Panc1 (cell line): ENCODE data around the gene FOXD2. TPM values are rescaled to one million over a fixed set of nuclear protein-coding genes. Genes with fewer than 3 reads are reported as not detected.

Source experiments
- ATAC-seq: fragments of 200-7000 bp; cut with Tn5 transposase; 2 replicates; pipeline ENCODE4 v1.9.1; 2020; ENCODE audit warnings: mild to moderate bottlenecking, moderate library complexity
- BruUV-seq: library from RNA; stranded (reverse); fragments of 400-500 nt; replicated peaks from 2 replicates; lab custom pipeline; 2021; lab: Mats Ljungman, UMichigan
- CTCF ChIA-PET: fragments of 300-600 bp; sonication (Branson Sonifier 250); formaldehyde crosslinking; loops from one replicate; lab custom pipeline; 2022; ENCODE audit warnings: antibody characterized with exemption; lab: Charles Lee
- POLR2A ChIA-PET: fragments of 300-600 bp; sonication (Branson Sonifier 250); formaldehyde crosslinking; loops from one replicate; lab custom pipeline; 2022; ENCODE audit warnings: antibody characterized with exemption; lab: Charles Lee
- DNase-seq: peaks from one replicate; pipeline ENCODE4 v3.0.0-alpha.2; 2010; ENCODE audit warnings: low read depth, low spot score
- H3K27ac ChIP-seq: 2 replicates; pipeline ENCODE4 v1.5.1; 2011; ENCODE audit warnings: mild to moderate bottlenecking, low read length, inconsistent platforms
- H3K27me3 ChIP-seq: fragments of 200-500 bp; sonication (Bioruptor generic); 2 replicates; pipeline ENCODE4 v1.6.0; 2014; ENCODE audit warnings: low read length, inconsistent platforms; ENCODE audit not compliant: control insufficient read depth, insufficient read depth
- H3K36me3 ChIP-seq: fragments of 200-500 bp; sonication (Bioruptor generic); 2 replicates; pipeline ENCODE4 v1.5.1; 2014; ENCODE audit warnings: inconsistent platforms, mild to moderate bottlenecking, low read length, moderate library complexity; ENCODE audit not compliant: control insufficient read depth, insufficient read depth
- H3K4me1 ChIP-seq: 2 replicates; pipeline ENCODE4 v1.5.1; 2011; ENCODE audit warnings: inconsistent platforms, mild to moderate bottlenecking, low read length, moderate library complexity; ENCODE audit not compliant: control insufficient read depth, insufficient read depth
- H3K4me3 ChIP-seq, 2 experiments: 2 replicates each; pipeline ENCODE4 v1.5.1; 2011 to 2012; ENCODE audit warnings: low read depth in 2 of 2, low read length in 2 of 2, mild to moderate bottlenecking in 2 of 2, inconsistent platforms in 1 of 2, moderate library complexity in 1 of 2
- H3K9me3 ChIP-seq: fragments of 200-500 bp; sonication (Bioruptor generic); 2 replicates; pipeline ENCODE4 v1.5.1; 2014; ENCODE audit warnings: low read depth, mild to moderate bottlenecking, inconsistent platforms, low read length, moderate library complexity; ENCODE audit not compliant: control insufficient read depth, insufficient read depth
- POLR2AphosphoS5 ChIP-seq: IDR thresholded peaks from 2 replicates; pipeline ENCODE4 v1.6.1; 2012; ENCODE audit warnings: mild to moderate bottlenecking, low read depth, low read length, moderate library complexity
- REST ChIP-seq, 2 experiments: IDR thresholded peaks; 2 replicates each; pipeline ENCODE4 v1.6.1; 2011 to 2012; ENCODE audit warnings: low read depth in 2 of 2, control low read depth in 1 of 2, low read length in 1 of 2, mild to moderate bottlenecking in 1 of 2, moderate library complexity in 1 of 2; ENCODE audit not compliant: insufficient read depth in 1 of 2
- SIN3A ChIP-seq: IDR thresholded peaks from 2 replicates; pipeline ENCODE4 v1.6.1; 2012; ENCODE audit warnings: low read depth, mild to moderate bottlenecking, low read length, moderate library complexity, borderline replicate concordance; ENCODE audit not compliant: insufficient read depth
- TCF7L2 ChIP-seq: IDR thresholded peaks from 2 replicates; pipeline ENCODE4 v1.6.1; 2011; ENCODE audit warnings: mild to moderate bottlenecking, low read depth, low read length, inconsistent platforms
- in situ Hi-C: cut with HindIII; loops from 2 replicates; pipeline ENCODE4 v1.10.0; 2016; ENCODE audit warnings: low sequenced_read_pairs, low pct_unique_long_range_greater_than_20kb
- intact Hi-C: fragments of 100-400 bp; cut with micrococcal nuclease; formaldehyde crosslinking; loops from one replicate; pipeline ENCODE4 v1.10.0; 2022; ENCODE audit not compliant: unreplicated experiment
- total RNA-seq: library from RNA; stranded (reverse); gene quantifications from one replicate; pipeline ENCODE4 v1.2.1, GENCODE V29; 2021; ENCODE audit not compliant: unreplicated experiment
- TF ChIP-seq, protein P1 (sequence below): fragments of 450-650 bp; IDR thresholded peaks from 2 replicates; pipeline ENCODE4 v1.5.1; 2017; ENCODE audit warnings: mild to moderate bottlenecking

FOXD2 gene
- total RNA-seq, 1 experiment from 2014 or later: 2.2 TPM

DNA sequence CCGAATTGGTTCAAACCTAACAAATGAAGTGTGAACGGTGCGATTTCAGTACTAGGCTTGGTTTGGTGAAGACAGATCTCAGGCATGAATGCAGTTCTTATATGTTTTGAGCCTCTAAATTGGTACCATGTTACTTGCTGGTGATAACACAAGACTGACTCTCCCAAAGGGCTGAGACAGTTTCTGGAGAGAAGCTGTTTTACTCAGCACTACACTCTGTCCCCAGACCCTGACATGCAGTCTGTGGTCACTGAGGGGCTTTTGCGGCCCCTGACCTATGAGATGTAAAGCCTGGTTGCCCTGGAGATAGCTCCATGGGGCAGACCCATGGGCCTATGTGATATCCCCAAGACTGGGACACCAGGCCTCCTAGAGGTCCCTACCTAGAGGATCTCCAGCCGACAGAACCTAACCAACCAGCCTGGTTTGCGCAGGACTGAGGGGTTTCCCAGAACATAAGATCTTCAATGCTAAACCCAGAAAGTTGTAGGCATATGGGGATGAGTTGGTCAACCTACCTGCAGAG lies 41.1 kb upstream of the FOXD2 start:
- H3K4me3 ChIP-seq: no peak overlapping the region
- BruUV-seq: no TSS peak
- intact Hi-C loops: no loop called here

GRCh38 chr1:47399138-47399845 lies 38.6 kb upstream of the FOXD2 start:
- no peak overlapping the region for H3K4me3 ChIP-seq
- ChIA-PET POLR2A (no interaction called here), CTCF (interaction anchor here (0.6 kb wide), 1 partner anchor 187 kb away, joined by 4 read pairs; no protein-coding TSS in a partner anchor)
- intact Hi-C loops: no loop called here
- H3K9me3 ChIP-seq: no peaks in the 10 kb centered on the region
- DNase-seq: no peak
- TF ChIP-seq TCF7L2 (no peak), SIN3A (no peak), POLR2AphosphoS5 (no peak), REST (IDR thresholded peaks at IDR 0.05; ENCODE audit: insufficient read depth in 1 of 2, low read depth in 2 of 2, low read length in 1 of 2) (no peak)
- TF ChIP-seq, protein P1, sequence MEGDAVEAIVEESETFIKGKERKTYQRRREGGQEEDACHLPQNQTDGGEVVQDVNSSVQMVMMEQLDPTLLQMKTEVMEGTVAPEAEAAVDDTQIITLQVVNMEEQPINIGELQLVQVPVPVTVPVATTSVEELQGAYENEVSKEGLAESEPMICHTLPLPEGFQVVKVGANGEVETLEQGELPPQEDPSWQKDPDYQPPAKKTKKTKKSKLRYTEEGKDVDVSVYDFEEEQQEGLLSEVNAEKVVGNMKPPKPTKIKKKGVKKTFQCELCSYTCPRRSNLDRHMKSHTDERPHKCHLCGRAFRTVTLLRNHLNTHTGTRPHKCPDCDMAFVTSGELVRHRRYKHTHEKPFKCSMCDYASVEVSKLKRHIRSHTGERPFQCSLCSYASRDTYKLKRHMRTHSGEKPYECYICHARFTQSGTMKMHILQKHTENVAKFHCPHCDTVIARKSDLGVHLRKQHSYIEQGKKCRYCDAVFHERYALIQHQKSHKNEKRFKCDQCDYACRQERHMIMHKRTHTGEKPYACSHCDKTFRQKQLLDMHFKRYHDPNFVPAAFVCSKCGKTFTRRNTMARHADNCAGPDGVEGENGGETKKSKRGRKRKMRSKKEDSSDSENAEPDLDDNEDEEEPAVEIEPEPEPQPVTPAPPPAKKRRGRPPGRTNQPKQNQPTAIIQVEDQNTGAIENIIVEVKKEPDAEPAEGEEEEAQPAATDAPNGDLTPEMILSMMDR: no peak
- H3K4me1 ChIP-seq: no peaks in the 10 kb centered on the region
- BruUV-seq: no TSS peak
- in situ Hi-C loops: no loop called here
- no peak for ATAC-seq
- H3K27ac ChIP-seq: no peak overlapping the region
- no peaks in the 10 kb centered on the region for H3K36me3 ChIP-seq
- no peaks in the 10 kb centered on the region for H3K27me3 ChIP-seq

More for the DNA sequence above, 41.1 kb upstream of the FOXD2 start:
- CTCF ChIA-PET: interaction anchor here (1.1 kb wide), 1 partner anchor 329 kb away, joined by 4 read pairs; no protein-coding TSS in a partner anchor
- Histone ChIP-seq H3K27me3 (no peaks in the 10 kb centered on the region; the same call in 1 of the 2 replicates), H3K4me1 (no peaks in the 10 kb centered on the region), H3K27ac (no peak overlapping the region), H3K9me3 (no peaks in the 10 kb centered on the region), H3K36me3 (no peaks in the 10 kb centered on the region)
- POLR2A ChIA-PET: no interaction called here
- ATAC-seq: no peak
- TF ChIP-seq REST (IDR thresholded peaks at IDR 0.05; ENCODE audit: insufficient read depth in 1 of 2, low read depth in 2 of 2, low read length in 1 of 2) (no peak), POLR2AphosphoS5 (no peak), SIN3A (no peak), TCF7L2 (no peak)
- TF ChIP-seq, protein P1: no peak
- in situ Hi-C loops: no loop called here
- DNase-seq: no peak
